ENCODE data around the gene HRNR.
"Not testable (repeated sequence)": the region's sequence is repeated elsewhere in the genome, so short reads cannot be mapped to it uniquely, and the experiment has no call there.

Gene HRNR

DNA sequence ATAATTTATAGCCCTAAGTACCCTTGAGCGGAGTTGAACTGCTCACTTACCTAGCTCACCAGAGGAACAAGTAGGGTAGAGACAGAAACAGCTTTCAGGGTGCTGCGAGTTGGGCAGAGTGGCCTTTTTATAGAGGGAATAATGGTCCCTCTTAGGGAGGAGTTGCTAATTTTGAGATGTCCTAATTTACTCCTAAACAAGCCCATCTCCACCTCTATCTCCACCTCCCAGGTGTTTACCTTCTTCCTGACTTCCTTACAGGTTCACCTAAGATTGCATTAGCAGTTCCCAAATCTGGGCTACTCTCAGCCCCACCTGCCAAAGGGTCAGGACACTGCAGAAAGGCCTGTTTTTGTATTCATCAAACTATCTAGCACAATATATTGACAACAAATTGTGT, at the start of gene HRNR:
HRNR (minus strand) TSS at position 101 of the 400 bp plus-strand sequence. CDS start 940 bp downstream, outside the sequence.
- no peak for DNase-seq

- DNase-seq, result not testable (repeated sequence)
Measured at GRCh38 chr1:152256394-152256793, 32.4 kb upstream of the HRNR start.

DNA sequence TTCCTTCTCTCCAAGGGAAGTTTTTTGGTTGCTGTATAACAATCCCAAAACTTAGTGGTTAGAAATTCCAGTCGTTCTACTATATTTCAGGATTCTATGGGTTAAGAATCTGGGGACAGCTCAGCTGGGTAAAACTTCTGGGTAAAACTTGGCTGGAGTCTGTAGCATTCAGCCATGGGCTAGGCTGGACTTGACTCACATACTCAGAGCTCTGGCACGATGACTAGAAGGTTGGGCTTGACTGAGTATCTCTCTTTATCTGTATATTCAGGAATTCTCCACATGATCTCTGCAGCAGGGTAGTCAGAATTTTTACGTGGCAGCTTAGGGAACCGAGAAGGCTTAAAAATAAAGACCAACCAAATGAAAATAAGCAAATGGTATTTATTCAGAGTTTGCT, 28.2 kb upstream of the HRNR start:
- no peak for DNase-seq

DNA sequence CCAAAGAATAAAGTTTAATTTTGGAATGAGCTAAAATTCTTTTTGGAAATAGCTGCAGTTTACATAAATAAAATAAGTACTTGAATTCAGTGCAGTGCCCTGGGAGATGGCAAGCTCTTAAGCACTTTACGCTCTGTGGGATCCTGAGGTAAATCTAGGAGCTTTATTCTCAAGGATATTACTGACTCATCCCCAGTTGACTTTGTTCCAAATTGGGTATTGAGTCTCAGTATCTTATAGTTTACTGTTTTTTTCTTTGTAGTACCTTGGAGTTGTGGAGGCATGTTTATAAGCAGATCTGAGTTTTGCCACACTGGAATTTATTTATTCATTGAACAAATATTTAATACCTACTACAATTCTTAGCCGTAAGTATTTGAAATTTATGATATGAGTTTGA, 27.4 kb upstream of the HRNR start:
- DNase-seq, result no peak

DNA sequence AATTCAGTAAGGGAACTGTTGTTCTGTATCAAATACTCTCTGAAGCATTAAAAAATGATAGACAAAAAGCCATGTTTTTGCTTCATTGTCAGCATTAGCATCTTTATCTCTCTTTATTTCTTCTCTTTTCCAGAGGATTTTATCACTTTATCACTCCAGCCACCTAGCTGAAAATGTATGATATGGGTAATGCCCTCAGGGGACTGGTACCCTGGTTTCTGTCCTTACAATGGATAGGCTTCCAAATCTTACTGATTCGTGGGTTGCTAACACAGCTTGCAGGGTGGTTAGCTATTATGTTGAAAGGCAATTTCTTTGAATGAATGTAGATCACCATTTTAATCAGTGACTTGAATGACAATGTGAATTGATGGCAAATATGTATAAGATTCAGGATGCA, 23.3 kb upstream of the HRNR start:
- no peak for DNase-seq

DNA sequence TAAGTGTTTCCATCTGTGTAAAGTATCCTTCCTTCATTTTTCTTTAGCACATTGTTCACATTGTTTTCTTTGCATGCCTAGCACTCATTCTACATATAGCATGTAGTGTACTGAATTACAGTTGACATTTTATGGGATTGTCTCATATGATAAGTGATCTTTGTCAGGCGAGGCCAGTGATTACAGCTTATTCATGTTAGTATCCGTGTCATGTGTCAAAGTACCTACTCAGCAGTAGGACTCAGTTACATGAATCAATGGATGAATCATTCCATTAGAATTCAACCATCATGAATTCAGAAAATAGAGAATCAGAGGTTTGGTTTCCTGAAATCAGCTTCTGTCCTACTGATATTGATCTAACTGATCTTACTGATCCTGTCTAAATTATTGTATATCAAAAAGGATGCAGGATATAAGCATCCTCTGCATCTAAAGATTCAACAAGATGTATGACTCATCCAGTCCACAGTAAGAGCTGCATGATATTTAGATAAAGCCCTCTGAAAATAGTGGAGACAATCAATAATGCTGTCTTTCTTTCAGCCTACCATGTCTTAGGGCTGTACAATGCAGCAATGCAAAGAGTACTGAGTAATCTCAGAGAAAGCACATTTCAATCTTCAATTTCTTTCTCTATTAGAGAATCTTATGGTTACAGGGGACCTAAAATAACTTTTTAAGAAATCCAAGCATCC, 20.7 kb upstream of the HRNR start:
- no peak for DNase-seq

DNA sequence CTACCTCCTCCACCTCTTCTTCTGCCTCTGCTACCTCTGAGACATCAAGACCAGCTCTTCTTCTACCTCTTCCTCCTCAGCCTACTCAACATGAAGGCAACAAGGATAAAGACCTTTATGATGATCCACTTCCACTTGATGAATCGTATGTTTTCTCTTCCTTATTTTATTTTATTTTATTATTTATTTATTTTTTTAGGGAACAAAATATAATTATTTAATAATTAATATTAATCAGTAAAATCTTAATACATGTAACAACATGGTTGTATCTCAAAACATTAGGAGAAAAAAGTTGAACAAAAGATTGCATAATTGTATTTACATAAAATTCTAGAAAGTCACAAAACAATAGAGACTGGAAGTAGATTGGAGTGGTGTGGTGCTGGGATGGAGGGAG, 13.1 kb upstream of the HRNR start:
- DNase-seq, result no peak

DNA sequence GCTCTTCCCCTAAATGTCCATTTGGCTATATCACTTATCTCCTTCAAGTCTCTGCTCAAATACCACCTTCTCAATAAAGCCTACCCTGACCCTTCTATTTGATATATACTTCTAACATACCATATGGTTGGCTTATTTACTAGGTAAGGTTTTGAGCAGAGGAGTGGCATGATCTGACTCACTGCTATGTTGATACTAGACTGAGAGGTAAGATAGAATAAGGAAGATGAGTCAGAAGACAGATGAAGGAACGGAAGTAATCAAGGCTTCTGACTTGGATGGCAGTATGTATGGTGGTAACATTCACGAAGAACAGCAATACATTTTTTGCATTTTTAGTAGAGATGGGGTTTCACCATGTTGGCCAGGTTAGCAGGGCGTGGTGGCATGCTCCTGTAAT, 4.8 kb upstream of the HRNR start:
- no peak for DNase-seq

GRCh38 chr1:152227310-152227928, 3.4 kb upstream of the HRNR start:
- no peak for DNase-seq

DNA sequence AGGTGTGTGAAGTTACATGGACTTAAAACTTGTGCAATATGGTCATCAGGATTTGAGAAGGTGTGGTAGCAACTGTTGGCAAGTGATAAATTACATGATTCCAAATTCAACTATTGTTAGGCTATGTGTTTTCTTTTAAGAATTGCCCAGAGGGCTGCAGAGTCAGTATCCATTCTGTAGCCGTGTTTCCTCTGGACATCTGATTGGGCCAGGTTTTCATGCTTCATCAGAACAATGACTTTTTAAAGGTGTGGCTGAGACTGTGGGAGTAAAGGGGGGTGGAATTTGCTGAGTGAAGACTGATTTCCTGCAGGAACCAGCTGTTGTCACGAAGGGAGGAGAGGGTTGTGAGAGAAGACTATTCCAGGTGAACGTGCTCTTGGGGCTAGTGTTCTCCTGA, 1.7 kb upstream of the HRNR start:
- DNase-seq, result no peak

GRCh38 chr1:152220166-152221163, 3.5 kb downstream of the HRNR start:
- DNase-seq, result no peak

DNA sequence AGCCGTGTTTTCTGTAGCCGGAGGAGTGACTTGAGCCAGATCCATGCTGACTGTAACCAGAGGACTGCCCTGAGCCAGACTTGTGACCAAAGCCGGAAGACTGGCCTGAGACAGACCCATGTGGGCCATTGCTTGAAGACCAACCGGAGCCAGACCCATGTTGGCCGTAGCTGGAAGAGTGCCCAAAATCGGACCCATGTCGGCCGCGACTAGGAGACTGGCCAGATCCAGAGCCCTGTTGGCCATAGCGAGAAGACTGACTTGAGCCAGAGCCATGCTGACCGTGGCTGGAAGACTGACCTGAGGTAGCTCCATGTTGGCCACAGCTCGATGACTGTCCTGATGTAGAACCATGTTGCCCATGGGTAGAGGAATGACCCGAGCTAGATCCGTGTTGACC, 4.6 kb downstream of the HRNR start:
- not testable (repeated sequence) for DNase-seq

DNA sequence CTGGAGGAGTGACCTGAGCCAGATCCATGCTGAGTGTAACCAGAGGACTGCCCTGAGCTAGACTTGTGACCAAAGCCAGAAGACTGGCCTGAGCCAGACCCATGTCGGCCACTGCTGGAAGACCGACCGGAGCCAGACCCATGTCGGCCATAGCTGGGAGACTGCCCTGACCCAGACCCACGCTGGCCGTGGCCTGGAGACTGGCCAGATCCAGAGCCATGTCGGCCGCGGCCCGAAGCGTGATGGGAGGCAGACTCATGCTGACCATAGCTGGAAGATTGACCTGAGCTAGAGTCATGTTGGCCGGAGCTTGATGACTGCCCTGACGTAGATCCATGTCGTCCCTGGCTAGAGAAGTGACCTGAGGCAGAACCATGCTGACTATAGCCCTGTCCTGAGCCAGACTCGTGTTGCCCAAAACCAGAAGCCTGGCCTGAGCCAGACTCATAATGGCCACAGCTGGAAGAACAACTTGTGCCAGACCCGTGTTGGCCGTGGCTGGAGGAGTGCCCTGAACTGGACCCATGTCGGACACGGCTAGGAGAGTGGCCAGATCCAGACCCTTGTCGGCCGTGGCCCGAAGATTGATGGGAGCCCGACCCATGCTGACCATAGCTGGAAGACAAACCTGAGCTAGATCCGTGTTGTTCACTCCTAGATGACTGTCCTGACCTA, 5.1 kb downstream of the HRNR start:
- DNase-seq, result no peak

DNA sequence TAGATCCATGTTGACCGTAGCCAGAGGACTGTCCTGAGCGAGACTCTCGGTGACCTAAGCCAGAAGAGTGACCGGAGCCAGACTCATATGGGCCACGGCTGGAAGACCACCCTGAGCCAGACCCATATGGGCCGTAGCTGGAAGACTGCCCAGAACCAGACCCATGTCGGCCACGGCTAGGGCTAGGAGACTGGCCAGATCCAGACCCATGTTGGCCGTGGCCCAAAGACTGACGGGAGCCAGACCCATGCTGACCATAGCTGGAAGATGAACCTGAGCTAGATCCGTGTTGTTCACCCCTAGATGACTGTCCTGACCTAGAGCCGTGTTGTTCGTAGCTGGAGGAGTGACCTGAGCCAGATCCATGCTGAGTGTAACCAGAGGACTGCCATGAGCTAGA, 8.4 kb downstream of the HRNR start:
- not testable (repeated sequence) for DNase-seq

DNA sequence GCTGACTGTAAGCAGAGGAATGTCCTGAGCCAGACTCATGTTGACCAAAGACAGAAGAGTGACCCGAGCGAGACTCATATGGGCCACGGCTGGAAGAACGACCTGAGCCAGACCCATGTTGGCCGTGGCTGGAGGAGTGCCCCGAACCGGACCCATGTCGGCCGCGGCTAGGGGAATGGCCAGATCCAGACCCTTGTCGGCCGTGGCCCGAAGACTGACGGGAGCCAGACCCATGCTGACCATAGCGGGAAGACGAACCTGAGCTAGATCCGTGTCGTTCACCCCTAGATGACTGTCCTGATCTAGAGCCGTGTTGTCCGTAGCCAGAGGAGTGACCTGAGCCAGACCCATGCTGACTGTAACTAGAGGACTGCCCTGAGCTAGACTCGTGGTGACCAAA, 9.1 kb downstream of the HRNR start:
- not testable (repeated sequence) for DNase-seq

DNA sequence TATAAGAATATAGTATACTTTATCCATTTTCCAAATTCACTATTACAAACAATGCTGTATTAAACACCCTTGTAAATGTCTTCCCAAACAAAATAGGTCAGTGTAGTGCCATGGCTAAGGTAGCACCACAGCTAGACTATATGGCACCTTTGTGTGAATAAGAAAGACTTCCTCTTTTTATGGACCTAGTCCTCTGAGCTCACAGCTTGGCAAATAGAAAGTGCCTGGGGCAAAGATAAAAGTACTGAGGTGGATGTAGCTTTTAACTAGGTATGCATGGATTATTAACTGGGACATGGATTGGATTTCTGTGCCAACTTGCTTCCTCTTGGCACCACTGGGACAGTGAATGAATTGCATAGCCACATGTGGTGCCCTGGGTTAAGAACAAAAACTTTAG, 25.0 kb downstream of the HRNR start:
- no peak for DNase-seq

- DNase-seq, result no peak
Measured at GRCh38 chr1:152197361-152197941, 26.5 kb downstream of the HRNR start.

DNA sequence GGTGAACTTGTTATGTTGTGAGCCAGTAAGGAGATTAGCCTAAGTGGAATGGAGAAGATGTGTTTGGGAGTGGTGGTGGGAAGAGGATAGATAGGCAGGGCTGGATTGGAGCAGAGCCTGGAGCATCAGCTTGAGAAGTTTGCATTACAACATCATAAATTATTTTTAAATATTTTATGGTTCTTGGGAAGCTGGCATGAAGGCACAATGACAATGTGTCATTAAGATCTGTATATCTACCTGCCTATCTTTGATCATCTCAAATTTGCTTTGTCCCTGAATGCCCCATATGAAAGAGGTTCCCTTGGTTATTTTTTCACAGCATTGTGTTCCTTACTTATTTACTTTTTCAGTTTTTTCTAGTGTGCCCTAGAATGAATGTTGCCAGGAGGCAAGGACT, 32.3 kb downstream of the HRNR start:
- no peak for DNase-seq

DNA sequence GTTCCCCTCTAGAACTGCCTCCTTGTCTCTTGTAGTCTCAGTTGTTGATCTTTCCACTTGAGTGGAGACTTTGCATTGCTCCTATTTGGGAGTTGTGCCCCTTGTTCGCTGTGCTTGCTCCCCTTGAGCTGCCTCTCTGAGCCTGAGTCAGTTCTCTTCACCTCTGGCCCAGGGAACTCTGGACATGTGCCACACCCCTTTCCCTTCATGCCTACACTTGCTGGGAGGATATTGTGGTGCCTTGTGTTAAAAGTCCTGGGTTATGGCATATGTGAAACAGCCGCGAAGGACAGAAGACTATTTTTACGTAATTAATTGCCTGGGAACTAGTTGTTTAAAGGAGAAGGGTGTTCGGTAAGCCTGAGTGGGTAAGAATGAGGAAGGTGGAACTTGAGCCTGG, 32.7 kb downstream of the HRNR start:
- no peak for DNase-seq

- DNase-seq, result no peak
Measured at GRCh38 chr1:152190589-152190988, 33.4 kb downstream of the HRNR start.

GRCh38 chr1:152189657-152190442, 34.1 kb downstream of the HRNR start:
- peak; percentile 64 for DNase-seq
